ENCODE data around the gene PRDM16.
A peak's percentile ranks its signal among the peaks of the same experiment; 100 is the strongest.

The PRDM16 gene

DNA sequence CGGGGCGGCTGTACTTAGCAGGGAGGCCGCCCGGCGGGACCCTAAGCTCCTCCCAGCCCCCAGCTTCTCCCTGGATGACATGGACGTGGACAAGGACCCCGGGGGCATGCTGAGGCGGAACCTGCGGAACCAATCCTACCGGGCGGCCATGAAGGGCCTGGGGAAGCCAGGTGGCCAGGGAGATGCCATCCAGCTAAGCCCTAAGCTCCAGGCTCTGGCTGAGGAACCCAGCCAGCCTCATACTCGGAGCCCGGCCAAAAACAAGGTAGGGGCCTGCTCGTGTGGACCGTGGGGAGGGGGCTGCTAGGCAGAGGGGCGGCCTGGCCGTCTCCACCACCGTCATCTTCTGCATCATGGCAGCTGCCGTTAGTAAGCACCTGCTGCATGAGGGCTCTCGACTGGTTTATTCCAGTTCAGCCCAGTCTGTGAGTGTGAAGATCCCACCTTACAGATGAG is 394.4 kb downstream of the PRDM16 start:
- no peak for DNase-seq (ENCODE audit: low read depth)

DNA sequence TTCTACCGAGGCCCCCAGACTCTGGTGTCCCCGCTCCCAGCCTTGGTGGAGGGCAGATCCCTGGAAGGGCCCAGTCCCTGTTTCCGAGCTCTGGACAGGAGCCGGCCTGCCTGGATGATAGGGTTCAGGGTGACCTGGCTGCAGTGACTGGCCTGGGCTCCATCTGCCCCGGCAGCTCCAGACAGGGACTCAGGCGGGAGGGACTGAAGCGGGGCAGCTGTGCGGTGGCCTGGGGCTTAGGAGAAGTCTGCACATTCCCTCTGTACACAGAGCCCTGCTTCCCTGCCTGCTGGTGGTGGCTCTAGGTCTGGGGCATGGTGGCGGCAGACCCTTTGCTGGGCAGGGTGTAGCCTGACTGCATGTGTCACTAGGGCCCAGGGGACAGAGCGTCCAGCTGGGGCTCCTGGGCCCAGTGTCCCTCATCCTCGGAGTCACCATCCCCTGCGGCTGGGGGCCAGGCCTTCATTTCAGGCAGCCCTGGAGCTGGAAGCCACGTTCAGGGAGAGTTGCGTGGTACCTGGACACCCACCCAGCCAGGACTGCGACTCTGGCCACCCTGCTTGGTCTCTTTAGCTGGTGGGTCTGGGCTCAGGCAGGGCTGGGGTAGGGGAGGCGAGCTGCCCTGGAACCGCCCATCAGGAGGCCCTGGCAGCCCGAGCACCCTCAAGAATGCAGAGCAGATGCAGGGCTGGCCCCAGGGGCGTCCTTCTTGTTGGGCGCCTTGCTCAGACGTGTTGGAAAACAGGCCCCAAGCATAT is 395.1 kb downstream of the PRDM16 start:
- no peak for DNase-seq (ENCODE audit: low read depth)

DNA sequence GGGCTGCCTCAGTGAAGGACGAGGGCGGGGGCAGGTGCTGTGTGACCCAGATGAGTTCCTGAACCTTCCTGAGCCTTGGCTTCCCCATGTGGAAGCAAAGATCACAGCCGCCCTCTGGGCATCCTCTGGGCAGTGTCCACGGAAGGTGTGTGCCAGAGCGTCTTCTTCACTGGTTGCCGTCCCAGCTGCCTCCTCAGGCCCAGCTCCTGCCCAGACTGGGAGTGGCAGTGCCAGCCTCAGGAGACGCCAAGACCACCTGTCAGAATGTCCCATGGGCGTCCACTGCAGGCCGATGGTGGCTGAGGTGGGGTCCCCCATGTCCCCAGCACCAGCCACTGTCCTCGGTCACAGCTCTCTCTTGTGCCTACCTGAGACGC is 395.6 kb downstream of the PRDM16 start:
- DNase-seq (ENCODE audit: low read depth): no peak

GRCh38 chr1:3465091-3465934 is 396.3 kb downstream of the PRDM16 start:
- DNase-seq (ENCODE audit: low read depth): no peak

GRCh38 chr1:3465935-3466321 is 396.9 kb downstream of the PRDM16 start:
- DNase-seq (ENCODE audit: low read depth): no peak

DNA sequence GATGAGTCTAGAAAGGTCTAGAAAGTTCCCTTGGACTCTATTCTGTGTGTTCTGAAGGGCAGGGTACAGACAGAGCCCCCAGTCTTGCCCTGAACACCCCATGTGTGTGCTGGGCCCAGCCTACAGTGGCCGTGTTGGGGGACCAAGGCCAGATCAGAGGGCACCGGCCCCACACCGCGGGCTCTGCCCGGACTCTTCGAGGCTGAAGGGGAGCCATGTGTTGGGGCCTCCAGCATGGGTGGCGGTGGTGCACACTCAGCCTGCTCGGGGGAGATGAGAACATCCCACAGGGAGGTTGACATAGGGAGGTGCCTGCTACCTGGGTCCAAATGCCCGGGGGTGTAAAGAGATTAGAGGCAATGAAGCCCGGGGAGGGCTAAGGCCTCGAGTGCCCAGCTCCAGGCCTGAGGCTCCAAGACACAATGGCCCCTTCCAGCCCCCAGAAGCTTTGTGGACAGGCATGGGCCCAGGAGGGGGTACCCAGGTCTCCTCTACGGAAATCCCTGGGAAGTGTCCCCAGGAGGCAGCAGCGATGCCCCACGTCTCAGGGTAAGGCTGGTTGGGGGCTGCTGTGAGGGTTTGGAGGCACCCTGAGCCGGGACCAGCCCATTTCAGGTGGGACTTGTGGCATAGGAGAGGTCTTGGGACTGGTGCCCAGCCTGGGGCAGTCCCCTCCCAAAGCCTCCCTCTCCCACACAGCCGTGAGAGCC is 397.5 kb downstream of the PRDM16 start:
- no peak for DNase-seq (ENCODE audit: low read depth)

DNA sequence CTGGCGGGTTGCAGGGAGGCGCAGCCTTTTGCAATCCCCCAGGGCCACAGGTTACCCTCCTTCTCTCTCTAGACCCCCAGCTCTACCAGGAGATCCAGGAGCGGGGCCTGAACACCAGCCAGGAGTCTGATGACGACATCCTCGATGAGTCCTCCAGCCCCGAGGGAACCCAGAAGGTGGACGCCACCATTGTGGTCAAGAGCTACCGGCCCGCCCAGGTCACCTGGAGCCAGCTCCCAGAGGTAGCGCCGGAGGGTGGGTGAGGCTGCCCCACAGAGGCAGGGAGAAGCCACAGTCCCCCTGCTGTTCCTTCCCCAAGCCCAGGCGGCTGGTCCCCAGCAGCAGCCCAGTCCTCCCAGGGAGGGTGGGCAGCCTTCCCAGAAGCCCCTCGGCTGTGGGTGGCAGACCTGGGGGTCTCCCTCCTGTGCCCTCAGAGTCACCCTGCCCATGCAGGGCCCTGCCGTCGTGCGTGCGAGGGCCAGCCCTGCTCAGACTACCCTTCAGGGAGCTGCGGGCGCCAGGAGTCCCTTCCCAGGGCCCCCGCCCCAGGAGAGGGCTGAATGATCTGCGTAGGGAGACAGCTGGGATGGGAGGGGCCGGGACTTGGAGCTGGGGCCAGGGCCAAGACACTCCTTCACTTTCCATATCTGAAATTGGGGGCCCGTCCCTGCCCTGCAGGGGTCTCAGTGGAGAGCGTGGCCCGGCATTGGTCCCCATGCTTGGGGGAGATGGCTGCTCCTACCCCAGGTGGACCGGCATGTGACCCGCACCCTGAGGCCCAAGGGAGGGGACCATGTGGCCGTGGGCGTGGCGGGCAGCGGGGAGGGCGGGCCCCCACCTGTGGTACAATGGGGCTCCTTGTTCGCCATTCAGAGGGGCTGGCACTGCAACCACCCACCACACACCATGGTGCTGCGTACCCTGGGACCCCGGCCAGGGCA is 398.4 kb downstream of the PRDM16 start:
- DNase-seq (ENCODE audit: low read depth): no peak

DNA sequence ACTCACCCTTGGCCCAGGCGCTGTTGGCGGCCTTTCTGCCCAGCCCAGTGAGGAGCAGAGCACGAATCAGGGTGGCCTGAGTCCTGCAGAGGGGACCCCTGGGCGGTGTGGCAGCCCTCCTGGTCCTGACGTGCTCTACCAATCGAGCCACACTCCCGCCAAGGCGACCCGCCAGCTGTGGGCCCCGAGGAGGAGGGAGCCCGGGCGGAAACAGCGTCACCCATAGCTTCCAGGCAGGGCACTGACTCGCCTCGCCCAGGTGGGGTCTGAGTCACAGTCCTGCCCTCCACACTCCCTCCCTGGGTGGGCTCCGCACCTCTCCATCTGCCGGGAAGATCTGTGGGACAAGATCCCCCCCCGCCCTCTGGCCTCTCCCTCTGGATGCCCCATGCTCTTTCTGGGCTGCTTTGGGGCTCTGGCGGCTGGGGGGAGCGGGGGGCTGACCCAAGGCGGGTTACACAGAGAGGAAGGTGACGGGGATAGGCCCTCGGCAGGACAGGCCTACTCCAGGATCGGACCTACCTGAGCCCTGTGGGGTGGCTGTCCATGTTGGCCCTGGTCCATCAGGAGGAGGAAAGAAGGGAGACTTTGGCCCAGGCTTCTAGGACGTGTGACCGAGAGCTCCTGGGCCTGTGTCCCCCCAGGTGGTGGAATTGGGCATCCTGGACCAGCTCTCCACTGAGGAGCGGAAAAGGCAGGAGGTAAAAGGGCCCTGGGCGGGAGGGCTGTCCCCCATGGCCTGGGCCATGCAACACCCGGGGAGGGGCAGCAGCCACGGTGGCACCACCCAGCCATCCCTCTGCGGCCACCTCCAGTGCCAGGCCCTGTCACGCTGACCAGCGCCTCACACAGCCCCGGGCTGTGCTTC is 399.5 kb downstream of the PRDM16 start:
- DNase-seq (ENCODE audit: low read depth): no peak

GRCh38 chr1:3469104-3469848 is 400.3 kb downstream of the PRDM16 start:
- DNase-seq (ENCODE audit: low read depth): no peak

DNA sequence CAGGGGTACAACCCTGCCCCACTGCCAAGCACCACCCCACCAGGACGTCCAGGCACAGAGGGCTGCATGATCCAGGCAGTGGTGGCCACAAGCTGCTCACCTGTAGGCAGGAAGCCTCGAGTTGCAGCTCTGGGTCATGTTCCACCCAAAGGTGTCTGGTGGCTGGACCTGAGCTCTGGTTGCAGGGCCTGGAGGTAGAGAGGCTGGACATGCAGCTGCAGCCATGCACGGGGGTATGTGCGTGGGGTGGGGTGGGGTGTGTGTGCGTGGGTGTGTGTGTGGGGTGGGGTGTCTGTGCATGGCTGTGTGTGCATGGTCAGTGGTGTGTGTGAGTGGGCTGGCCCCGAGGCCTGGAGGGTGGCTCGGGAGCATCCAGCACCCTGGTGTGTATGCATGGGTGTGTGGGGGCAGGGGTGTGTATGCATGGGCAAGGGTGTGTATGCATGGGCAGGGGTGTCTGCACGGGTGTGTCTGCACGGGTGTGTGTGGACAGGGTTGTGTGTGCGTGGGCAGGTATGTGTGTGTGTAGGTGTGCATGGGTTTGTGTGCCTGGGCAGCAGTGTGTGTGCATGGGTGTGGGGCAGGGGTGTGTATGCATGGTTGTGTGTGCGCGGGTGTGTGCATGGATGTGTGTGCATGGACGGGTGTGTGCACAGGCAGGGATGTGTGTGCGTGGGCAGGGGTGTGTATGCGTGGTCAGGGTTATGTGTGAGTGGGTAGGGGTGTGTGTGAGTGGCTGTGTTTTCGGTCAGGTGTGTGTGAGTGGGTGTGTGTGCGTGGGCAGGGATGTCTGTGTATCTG is 401.0 kb downstream of the PRDM16 start:
- DNase-seq (ENCODE audit: low read depth): no peak

DNA sequence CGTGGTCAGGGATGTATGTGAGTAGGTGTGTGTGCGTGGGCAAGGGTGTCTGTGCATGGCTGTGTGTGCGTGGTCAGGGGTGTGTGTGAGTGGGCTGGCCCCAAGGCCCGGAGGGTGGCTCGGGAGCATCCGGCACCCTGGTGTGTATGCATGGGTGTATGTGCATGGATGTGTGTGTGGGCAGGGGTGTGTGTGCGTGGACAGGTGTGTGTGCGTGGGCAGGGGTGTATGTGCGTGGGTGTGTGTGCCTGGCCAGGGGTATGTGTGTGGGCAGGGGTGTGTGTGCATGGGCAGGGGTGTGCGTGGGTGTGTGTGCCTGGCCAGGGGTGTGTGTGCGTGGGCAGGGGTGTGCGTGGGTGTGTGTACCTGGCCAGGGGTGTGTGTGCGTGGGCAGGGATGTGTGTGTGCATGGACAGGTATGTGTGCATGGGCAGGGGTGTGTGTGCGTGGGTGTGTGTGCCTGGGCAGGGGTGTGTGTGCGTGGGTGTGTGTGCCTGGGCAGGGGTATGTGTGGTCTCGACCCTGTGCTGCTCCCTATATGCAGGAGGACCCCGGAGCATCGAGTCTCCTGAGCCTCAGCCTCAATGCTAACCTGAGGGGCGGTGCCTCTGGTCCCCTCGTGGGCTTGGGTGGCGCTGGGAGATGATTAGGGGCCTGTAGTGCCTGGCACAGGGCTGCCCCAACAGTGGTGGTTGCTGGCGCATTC is 401.8 kb downstream of the PRDM16 start:
- no peak for DNase-seq (ENCODE audit: low read depth)

DNA sequence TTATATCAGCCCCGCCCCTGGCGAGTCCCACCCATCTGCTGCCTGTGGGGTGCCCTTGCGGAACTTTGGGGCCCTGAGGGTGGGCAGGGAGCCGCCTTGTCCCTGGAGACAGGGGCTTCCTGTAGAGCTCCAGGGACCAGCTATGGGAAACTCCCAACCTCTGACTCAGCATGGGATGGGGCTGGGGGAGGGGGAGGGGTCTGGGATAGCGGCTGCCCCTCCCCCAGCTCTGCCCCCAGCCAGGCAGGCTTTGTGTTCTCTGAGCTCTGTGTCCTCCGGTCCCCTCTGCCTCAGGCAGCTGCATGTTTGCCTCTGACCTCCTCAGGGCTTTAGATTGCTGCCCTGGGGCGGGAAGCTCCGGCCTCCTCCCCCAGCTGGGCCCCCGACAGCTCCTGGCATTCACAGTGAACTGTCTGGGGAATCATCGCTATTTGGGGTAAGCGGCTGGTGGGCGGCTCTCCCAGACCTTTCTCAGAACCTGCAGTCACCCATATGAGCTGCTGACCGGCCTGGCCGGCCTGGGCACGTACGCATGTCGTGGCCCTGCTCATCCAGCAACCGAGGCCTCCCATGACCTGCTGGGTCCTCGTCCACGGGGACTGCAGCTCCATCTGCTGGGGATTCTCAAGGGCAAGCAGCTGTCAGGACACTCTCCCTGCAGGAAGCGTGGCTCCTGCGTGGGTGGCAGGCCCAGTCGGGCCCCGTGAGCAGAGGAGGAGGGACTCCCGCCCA is 402.5 kb downstream of the PRDM16 start:
- no peak for DNase-seq (ENCODE audit: low read depth)

DNA sequence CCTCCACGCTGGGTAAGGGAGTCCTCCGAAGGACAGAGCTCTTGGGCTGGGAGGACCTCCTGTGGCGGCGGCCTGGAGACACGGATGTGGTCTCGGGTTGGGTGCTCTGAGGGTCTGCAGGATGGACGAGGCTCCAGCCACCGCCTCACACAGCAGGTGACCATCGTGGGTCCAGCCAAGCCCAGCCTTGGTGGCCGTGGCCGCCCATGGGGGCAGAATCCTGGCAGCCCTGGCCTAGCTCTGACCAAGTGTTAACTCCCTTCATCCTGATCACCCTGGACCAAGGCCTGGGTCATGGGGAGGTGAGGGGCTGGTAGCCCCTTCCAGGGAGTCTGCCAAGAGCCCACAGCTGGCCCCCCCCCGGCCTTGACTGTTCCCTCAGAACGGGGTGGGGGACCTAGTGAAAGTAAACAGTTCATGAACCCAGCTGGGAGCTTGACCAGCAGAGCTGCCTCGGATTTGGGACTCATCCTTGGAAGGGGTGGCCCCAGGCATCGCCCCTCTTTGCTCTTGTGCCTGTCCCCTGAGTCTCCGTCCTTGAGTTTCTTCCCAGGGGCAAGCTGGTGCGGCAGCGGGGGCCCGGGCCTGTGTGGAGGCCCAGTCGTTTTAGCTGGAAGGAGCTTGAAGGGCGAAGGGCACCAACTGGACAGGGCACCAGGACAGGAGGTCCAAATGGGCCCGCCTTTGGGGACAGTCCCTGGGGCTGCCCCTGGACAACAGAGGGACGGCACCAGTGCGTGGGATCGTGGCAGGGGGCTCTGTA is 403.3 kb downstream of the PRDM16 start:
- DNase-seq (ENCODE audit: low read depth): no peak

- DNase-seq (ENCODE audit: low read depth): no peak
These were observed 403.9 kb downstream of the PRDM16 start for GRCh38 chr1:3472906-3473305.

DNA sequence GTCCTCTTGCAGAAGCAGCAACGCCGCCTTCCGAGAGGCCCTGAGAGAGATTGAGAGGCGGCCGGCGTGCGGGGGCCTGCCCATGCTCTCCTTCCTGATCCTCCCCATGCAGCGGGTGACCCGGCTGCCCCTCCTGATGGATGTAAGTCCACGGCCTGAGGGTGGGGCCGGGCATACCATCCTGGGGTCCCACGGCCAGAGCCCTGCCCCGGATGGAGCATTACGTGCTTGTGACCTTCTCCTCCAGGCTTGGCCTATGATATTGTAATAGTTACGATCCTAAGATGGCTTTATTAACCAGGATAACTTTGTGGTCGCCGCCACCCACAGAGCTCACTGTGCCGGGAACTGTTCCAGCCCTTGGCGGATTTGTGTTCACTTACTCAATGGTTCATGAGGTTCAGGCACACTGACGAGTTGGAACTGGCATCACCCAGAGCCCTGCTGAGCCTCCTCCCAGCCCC is 404.4 kb downstream of the PRDM16 start:
- peak; percentile 81 for DNase-seq (ENCODE audit: low read depth)

- no peak for DNase-seq (ENCODE audit: low read depth)
These were observed 405.0 kb downstream of the PRDM16 start for GRCh38 chr1:3474016-3474415.

DNA sequence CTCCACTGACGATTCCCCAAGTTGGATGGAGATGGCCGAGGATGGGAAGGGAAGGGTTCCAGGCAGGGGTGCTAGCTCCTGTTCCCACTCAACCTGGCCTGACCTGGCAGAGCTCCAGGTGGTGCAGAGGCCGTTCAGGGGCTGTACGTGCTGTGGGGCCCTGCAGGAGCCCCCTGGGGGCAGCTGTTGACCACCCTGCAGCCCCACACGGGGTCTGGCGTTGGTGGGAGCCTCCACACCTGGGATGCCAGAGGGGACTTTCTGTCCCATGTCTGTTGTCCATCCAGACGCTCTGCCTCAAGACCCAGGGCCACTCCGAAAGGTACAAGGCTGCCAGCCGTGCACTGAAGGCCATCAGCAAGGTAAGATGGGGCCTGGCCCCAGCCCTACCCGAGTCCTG is 405.4 kb downstream of the PRDM16 start:
- no peak for DNase-seq (ENCODE audit: low read depth)
